ENCODE data around the gene ACTN4.

Gene ACTN4

DNA sequence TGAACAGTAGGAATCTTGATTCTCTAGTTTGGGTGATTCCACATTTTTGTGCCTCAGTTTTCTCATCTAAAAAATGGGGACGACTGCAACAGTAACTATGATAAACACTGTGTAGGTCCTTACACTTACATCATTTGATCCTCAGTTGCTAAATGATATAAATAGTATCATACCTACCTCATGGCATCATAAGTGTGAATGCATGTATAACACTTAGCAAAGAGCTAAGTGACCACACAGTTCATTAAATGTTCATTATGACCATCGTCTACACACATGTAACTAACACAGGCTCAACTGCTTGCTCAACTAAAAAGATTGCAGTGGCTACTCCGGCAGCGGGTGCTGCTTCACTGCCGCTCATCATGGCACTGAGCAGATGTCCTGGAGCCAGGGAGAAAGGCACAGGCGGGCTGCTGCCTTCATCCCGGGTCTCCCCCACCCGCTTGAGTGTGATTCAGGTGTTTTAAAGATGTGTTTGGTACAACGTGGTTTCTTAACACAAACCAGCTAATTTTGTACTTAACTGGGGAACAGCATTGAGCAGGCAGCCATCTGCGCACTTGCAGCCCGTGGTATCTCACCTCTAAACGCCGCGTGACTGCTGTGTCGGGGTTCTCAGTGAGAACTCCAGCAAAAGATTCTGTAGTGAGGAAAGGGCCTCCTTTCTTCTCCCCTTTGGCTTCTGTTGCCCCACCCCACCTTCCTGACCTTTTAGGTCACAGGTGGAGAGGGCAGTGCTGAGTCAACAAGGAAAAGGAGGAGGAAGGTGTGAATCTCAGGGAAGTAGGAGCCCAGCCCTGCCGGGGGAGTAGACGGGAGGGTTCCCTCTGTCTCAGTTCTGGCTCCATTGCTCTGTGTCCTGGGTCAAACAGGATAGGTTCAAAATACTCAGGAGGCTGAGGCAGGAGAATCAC lies 11.7 kb upstream of the ACTN4 start:
- no peak for DNase-seq

DNA sequence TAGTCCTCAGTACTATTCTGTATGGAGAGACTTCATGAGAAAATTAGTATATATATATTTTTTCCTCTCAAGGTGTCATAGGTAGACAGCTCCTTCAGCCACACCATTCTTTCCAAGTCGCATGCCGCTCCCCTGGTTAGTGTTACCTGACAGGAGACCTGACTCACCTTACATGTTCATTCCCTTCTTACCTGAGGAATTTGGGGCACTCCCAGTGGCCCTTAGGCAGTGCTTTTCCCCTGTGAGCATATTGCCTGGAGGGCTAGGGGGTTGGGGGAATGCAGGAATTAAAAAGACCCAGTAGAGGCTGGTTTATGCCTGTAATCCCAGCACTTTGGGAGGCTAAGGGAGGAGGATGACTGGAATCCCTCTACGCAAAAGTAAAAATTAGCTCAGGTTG lies 9.0 kb upstream of the ACTN4 start:
- DNase-seq = no peak

DNA sequence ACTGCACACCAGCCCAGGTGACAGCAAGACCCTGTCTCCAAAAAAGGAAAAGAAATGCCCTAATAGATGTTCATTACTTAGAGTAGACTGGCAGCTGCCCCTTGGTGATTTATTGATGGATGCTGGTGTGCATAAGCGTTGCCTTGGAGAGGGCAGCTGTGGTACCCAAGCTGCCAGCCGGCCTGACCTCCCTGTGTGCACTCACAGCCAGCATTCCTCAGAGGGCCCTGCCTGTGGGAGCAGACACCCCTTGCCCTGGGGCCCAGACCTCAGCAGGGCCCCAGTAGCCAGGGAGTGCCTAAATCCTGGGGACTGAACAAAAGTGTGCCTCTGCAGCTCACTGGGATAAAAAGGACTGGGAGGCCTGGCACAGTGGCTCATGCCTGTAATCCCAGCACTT lies 7.8 kb upstream of the ACTN4 start:
- DNase-seq = no peak

DNA sequence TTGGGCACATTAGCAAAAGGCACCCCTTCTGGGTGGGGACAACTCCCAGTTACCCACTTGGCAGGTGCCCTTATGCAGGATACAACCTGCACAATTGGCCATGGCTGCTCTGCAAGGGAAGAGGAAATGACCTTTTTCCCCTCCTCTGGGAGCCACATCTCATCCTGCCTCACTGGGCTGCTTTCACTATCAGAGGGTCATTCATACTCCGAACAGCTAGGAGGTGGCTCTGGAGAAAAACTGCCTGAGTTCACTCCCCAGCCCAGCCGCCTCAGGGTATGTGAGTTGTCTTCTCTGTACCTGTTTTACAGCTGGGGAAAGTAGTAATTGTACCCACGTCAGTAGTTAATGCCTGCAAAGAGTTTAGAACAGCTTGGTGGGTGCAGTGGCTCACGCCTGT lies 7.1 kb upstream of the ACTN4 start:
- no peak for DNase-seq

DNA sequence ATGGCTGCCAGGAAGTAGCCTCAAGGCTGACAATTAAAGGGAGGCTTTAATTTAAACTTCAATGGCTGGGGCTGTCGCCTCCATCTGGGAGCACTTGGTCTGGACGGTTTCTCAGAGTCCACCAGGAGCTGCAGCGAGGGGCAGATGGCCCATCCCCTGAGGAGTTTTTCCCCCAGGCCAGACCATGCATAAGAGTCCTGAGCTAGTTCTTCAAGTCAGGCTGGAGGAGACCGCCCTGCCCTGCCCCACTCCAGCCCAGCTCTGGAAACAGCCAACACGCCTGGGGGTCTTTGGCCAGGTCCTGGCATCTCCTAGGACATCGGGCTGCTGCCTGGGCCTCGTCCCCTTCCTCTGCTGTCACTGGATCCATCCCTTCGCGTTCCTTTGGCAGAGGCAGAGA lies 5.3 kb upstream of the ACTN4 start:
- no peak for DNase-seq

DNA sequence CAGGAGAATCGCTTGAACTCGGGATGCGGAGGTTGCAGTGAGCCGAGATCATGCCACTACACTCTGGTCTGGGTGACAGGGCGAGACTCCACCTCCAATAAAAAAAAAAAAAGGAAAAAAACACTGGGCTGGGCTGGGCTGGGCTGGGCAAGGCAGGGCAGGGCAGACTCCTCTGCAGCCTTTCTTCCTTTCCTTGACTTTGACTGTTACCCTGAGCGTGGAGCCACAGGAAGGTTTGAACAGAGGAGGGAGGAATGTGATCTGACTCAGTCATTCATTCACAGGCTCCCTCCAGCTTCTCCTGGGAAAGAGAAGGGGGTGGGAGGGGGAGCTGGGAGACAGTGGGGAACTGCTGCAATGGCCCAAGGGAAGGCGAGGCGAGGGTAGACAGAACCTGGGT lies 2.7 kb upstream of the ACTN4 start:
- DNase-seq = no peak

DNA sequence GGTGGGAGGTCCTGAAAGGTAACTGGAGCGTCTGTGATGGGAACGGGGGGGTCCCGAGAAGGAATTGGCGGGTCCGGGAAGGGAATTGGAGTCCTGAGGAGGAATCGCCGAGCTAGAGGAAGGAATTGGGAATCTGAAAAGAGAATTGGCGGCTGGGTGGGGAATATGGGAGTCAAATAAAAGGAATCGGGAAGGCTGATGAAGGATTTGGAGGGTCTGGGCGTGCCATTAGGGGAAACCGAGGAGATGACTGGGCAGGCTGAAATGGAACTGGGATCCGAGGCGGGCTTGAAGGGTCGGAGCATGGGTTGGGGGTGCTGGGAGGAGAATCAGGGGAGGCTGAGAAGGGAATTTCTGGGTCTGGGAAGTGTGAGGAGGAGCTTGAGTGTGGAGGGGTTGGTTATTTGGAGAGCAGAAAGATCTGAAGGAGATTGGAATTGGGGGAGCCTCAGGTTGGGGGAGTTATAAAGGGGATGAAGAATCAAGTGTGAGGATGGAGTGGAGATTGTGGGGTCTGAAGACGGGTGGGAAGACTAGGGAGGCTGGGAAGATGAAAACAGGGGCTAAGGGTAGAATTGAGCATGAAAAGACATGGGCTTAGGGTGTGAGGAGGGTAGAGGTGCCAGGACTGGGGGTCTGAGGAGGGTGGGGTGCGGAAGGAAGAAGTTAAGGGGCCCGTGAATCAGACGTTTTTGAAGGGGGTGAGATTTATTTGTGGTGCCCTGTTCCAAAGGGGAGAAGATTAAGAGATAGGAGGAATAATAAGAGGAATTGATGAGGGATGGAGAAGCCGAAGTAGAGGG lies 718 bp downstream of the ACTN4 start:
- DNase-seq = no peak

DNA sequence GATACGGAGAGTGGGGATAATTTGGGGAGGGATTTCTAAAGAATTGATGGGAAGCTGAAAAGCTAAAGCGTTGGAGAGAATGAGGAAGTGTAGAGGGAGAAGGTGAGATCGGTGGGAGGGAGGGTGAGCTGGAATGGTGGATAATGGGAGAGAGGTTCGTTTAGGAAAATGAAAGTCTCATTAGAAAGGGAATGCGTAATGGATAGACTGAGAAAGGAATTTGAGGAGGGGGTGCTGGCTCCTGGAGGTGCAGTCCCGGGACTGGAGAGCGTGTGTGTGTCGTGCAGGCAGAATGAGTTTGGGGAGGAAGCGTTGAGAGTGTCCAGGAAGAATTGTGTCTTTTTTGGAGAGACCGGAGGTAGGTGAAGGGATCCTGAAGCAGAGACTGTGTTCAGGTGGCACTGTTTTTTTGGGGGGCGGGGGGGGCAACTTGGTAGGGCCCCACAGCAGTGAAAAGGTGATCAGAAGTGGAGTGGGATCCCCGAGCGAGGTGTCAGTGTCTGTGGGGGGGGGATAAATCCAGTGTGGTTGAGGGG lies 1.4 kb downstream of the ACTN4 start:
- no peak for DNase-seq

DNA sequence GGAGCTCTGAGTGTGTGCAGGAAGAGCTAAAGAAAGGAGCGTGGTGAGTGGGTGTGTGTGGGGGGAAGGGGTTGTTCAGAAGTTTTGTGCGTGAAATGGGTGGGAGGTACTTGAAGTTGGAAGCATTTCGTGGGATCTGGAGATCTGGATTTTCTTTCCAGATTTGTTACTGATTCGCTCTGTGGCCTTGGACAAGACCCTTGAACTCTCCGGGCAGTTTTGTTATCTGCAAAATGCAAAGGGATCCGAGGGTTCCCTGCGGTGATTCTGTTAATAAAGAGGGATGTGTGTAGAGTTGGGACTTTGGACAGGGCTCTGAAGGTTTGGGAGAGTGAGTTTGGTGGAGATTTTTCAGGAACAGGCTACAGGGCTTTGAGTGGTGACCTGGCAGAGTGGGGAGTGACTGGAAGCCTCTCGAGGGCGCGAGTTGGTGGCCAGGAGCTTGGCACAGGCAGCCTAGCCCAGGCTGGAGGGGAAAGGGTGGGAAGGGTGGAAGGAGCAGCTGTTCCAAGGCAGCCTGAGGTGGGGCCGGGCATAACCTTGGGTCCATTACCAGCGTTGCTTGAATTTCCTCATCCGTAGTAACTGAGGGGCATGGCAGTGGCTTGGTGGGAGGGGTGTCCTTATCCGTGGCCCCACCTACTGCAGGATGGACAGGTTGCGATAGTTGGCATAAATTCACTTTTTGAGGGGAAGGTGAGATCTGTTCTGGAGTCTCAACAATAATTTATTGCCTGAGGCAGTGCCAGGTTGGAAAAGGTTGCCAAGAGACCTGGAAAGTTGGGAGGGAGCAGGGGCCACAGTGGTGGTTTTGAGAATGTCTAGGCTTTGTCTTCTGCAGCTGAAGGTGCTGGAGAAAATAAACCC lies 2.1 kb downstream of the ACTN4 start:
- no peak for DNase-seq

DNA sequence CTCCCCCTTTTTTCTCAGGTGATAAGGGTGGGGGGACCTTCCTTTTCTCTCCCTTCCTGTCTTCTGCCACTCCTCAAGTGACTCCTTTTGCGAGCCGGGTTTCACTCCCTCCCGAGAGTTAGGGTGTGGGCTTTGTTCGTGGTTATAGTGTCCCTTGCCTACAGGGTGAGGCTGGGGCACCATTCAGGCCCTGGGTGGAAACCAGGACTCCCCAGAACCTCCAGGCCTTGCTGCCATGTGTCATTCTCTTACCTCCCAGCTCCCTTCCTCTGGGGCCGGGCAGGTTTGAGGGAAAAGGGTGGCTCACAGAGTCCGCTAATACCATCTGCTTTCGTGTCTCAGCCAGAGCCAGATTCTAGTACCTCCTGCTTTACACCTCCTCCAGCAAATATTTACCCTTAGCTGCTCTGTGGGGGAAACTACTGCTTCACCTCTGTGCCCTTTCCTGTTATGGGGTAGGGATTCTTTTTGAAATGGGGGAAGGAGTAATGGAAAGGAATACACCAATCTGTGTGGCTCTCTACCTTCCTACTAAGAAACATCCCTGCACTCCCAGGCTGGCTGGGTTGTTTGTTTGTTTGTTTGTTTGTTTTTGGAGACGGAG lies 2.8 kb downstream of the ACTN4 start:
- DNase-seq = no peak

DNA sequence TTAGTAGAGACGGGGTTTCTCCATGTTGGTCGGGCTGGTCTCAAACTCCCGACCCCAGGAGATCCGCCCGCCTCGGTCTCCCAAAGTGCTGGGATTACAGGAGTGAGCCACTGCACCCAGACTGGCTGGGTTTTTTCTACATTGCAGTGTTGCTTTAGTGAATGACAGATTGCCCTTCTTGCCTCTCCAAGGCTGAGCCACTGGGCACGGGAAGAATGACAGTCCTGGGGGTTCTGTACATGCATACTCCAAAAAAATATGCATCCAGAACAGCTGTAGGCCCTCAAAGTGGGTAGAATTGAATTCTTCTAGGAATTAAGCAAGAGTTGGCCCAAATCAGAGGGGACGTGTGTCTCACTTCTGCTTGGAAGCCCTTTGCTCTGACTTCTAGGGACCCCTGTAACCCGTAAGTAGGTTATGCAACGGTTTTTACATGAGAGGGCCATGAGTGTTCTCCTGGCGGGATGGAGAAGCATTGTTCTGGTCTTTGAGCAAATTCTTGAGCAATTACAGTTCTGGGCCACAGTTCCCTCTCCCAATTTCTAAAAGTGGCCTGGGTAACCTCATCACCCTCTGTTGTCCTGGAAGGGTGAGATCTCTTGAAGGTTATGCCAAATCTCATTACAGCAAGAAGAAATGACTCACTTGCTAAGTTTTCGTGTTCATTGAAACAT lies 3.6 kb downstream of the ACTN4 start:
- peak in 1 of 51 donors; percentile 19 for DNase-seq

DNA sequence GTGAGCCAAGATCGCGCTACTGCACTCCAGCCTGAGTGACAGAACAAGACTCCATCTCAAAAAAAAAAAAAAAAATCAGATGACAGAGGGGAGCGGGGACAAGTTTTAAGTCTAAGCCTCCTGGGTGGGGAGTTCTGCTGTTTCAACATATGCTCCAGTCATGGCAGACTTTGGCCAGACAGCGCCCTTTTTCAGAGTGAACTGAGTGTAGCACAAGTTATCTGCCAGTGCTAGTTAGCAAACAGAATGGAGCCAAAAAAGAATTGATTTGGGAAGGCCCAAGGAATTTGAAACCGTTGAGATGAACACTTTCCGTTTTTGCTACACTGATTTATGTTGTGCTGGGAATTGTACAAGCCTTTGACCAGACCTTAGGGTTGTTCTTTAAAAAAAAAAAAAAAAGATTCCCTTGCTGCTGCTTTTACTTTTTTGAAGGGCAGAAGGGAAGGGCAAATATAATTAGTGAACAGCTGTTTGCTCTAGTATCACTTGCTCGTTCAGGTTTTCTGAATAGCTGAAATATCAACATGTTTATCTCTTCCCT lies 5.7 kb downstream of the ACTN4 start:
- no peak for DNase-seq

DNA sequence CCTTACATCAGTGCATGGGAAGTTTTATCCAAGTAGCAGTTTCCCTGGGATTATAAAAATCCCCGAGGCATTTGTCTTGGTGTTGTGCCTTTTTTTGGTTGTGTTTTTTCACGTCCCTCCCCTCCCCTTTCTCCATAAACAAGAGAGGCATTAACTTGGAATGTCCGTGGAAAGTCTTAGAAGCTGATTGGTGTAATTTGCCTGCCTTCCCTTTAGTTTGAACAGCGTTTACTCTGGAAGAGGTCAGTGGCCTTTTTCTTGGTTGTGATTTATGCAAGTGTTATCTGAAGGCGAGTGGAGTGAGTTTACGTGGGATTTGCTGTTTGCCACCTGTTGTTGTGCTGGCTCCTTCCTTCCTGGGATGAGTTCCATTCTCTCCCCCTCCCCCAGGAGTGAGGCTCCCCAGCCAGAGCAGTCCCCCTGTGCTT lies 7.2 kb downstream of the ACTN4 start:
- DNase-seq = no peak

DNA sequence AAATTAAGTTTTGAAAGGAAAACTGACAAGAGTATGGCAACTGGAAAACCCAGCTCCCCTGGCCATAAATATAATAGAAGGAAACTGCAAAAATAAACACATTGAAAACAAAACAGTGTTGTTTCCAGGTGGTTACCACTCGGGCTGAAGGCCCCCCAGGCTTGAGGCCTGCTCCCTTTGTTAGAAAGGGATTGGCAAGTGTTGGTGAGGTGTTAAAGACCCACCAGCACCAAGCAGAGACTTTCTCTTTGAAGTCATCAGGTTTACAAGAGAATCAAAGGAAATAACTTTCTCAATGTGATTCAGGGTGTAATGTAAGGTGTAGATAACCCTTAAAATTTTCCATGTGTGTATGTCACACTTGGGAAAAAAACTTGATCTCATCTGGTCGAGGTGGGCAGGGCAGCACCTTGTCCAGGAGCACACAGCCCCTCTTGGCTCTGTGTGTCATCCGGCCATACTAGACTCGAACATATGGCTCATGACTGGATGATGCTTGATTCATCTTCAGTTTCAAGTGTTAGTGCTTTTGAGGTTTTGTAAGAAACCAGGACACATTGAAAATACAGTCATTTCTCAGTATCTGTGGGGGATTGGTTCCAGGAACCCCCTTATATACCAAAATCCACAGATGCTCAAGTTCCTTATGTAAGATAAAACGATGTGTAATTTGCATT lies 7.8 kb downstream of the ACTN4 start:
- DNase-seq = no peak

DNA sequence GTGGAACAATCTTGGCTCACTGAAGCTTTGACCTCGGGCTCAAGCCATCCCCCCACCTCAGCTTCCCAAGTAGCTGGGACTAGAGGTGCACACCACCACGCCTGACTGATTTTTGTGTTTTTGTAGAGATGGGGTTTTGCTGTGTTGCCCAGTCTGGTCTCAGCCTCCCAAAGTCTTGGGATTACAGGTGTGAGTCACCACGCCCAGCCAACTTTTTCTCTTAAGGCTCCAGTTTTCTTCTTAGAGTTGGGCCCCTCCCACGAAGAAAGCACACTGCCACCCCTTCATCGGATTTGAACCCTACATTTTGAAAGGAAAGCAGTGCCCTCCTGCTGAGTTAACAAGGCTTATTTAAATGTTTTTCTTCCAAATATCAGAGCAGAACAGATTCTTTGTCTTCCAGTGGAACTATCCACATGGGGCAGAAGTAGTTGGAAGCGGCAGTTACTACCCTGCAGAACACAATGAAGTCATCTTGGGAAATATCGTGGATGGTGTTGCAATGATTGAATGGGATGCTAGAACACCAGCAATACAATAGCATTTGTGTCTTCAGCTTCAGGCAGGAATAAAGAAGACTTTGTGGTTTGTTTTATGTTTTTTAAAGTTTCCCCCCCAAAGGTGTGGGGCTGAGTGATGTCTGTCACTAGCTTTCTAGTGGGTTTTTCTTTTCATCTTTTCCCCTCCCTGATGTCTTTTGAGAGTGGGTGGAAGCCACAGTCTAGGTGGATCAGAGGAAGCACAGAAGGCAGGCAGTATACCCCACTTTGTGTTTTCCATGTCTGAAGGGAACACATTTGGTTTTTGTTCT lies 8.9 kb downstream of the ACTN4 start:
- DNase-seq = peak in 8 of 51 donors; percentile 12 to 53 (median 26)

DNA sequence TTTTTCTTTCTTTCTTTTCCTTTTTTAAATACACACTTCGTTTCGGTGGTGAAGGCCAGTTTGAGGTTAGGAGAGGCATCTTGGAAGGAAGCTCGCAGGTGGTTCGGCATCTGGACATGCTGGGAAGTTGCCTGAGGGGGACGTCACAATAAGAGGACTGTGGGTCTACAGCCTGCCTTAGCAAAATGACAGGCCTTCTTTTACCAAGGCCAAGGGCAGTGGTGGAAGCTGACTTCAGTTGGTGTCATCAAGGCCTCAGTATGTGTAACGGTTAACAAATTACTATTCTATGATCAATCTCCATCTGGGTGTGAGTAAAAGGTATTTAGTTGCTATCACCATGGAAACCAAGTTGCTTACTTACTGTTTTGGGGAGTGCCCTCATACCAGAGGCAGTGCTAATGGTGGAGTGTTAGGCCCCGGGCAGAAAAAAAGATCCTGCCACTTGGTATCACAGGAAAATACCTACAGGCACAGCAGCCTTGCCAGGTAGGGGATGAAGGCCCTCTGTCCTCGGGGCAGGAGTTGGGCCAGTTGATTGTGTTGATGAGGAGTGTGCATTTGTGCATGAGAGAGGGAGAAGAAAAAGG lies 10.3 kb downstream of the ACTN4 start:
- no peak for DNase-seq

DNA sequence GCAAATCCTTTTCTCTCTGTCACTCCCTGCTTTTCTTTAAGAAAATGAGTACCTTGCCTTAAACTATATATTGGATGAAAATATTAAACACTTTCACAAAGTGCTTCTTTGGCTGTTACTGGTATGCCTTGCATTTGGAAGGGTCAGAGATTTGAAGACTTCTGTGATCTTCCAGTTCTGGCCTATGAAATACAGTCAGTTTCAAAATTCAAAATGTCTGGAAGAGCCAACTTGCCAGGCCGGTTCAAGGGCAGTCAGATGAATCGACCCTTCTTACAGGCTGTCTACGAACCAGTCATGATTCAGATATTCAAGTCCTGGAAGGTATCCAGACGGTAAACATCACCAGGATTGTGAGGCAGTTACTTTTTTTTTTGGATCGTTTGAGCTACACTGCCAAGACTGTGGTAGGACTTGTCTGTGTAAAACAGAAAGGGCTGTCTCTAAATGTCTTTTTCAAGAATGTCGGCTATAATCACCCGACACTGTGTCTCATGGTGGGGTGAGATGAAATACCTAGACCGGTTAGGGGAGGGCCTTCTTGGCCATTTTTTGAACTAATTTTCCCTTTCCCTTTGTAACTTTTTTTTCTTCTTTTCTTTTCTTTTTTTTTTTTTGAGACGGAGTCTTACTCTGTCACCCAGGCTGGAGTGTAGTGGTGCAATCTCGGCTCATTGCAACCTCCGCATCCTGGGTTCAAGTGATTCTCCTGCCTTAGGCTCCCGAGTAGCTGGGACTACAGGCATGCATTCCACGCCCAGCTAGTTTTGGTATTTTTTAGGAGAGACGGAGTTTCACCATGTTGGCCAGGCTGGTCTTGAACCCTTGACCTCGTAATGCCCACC lies 11.2 kb downstream of the ACTN4 start:
- DNase-seq = no peak
